Measurements from ENCODE around the gene ZNF385A. TPM values are rescaled to one million over a fixed set of nuclear protein-coding genes. Genes with fewer than 3 reads are reported as not detected.

The ZNF385A gene
- total and polyA plus RNA-seq, 4 donors, result 5.0 to 40.8 (median 22.6) TPM

DNA sequence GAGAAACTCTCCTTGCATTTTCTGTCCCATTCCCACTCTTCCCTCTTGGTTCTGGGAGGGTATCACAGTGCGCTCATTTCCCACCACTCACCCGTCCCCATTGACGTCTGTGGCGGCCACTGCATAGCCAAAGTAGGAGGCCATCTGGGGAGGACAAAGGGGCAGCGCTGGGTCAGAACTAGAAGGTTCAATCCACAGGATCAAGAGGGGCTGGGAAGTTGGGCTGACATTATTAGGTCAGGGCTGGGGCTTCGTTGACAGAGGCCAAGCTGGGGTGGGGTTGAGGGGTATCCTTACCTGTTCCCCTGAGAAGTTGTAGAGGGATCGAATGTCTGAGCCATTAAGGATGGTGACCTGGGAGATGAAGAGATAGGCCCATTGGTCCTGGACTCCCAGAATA is 21.0 kb upstream of the ZNF385A start:
- Histone ChIP-seq H3K36me3 (ENCODE audit: control insufficient read depth, insufficient read depth, low read length) (peaks cover 10% of the 10 kb centered on the region), H3K4me1 (ENCODE audit: control insufficient read depth, insufficient read depth, low read length) (no peaks in the 10 kb centered on the region), H3K27ac (ENCODE audit: low read depth, low read length) (no peak overlapping the region), H3K4me3 (ENCODE audit: low read depth, low read length) (no peak overlapping the region), H3K27me3 (ENCODE audit: control insufficient read depth, insufficient read depth, low read length) (no peaks in the 10 kb centered on the region), H3K9me3 (ENCODE audit: control insufficient read depth, insufficient read depth, low read length) (no peaks in the 10 kb centered on the region)
- no peak for DNase-seq (ENCODE audit: low read depth in 4 of 6, low spot score in 6 of 6)
- WGBS (ENCODE audit: insufficient coverage), result 95% methylated on average over 7 of the region's 7 CpGs

DNA sequence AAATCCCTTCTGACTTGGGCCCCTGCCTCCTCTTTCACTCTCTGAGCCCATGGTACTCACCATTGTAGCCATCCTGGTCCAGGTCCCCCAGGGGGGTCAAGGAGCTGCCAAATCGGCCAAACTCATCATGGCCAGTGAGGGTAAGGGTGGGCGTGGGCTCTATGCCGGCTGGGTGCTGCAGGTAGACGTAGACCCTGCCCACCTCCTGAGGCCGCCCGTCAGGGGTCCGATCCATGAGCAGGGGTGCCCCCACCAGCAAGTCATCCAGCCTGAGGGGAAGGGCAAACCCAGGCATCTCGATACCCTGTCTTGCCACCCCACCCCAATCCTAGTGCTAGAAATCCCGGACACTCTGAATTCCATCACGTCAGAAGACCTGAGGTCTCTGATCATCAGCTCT is 20.6 kb upstream of the ZNF385A start:
- 89% methylated on average over 7 of the region's 10 CpGs for WGBS (ENCODE audit: insufficient coverage)
- no peak overlapping the region for H3K27ac ChIP-seq (ENCODE audit: low read depth, low read length)

GRCh38 chr12:54404061-54405004 is 19.8 kb upstream of the ZNF385A start:
- no peaks in the 10 kb centered on the region for H3K27me3 ChIP-seq (ENCODE audit: control insufficient read depth, insufficient read depth, low read length)
- H3K36me3 ChIP-seq (ENCODE audit: control insufficient read depth, insufficient read depth, low read length), result peaks cover 10% of the 10 kb centered on the region
- H3K4me3 ChIP-seq (ENCODE audit: low read depth, low read length), result no peak overlapping the region
- H3K4me1 ChIP-seq (ENCODE audit: control insufficient read depth, insufficient read depth, low read length), result no peaks in the 10 kb centered on the region
- 69% methylated on average over 8 of the region's 11 CpGs for WGBS (ENCODE audit: insufficient coverage)
- peak in 1 of 6 donors; percentile 48 for DNase-seq (ENCODE audit: low read depth in 4 of 6, low spot score in 6 of 6)
- no peaks in the 10 kb centered on the region for H3K9me3 ChIP-seq (ENCODE audit: control insufficient read depth, insufficient read depth, low read length)
- H3K27ac ChIP-seq (ENCODE audit: low read depth, low read length), result no peak overlapping the region

More for the DNA sequence above, 20.6 kb upstream of the ZNF385A start:
- Histone ChIP-seq H3K4me3 (ENCODE audit: low read depth, low read length) (no peak overlapping the region), H3K27me3 (ENCODE audit: control insufficient read depth, insufficient read depth, low read length) (no peaks in the 10 kb centered on the region), H3K9me3 (ENCODE audit: control insufficient read depth, insufficient read depth, low read length) (no peaks in the 10 kb centered on the region), H3K4me1 (ENCODE audit: control insufficient read depth, insufficient read depth, low read length) (no peaks in the 10 kb centered on the region), H3K36me3 (ENCODE audit: control insufficient read depth, insufficient read depth, low read length) (peaks cover 10% of the 10 kb centered on the region)
- no peak for DNase-seq (ENCODE audit: low read depth in 4 of 6, low spot score in 6 of 6)

DNA sequence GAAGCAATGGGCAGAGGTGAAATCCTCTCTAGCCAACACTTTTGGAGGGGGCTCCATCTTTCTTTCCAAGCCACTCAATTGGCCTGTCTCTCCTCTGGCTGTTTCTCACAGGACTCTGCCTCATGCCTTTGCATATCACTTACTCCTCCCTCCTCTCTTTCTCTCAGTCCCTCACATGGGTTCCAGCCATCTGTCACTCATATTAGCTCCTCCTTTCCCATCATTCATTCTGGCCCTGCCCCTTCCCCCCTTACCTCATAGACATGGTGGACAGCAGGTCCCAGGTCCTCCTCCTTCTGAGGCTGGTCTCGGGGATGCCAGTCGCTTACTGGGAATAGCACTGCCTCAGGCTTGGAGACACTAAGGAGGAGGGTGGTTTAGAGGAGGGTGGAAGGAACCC is 16.6 kb upstream of the ZNF385A start:
- Histone ChIP-seq H3K4me3 (ENCODE audit: low read depth, low read length) (no peak overlapping the region), H3K27ac (ENCODE audit: low read depth, low read length) (no peak overlapping the region), H3K9me3 (ENCODE audit: control insufficient read depth, insufficient read depth, low read length) (no peaks in the 10 kb centered on the region), H3K4me1 (ENCODE audit: control insufficient read depth, insufficient read depth, low read length) (no peaks in the 10 kb centered on the region), H3K27me3 (ENCODE audit: control insufficient read depth, insufficient read depth, low read length) (no peaks in the 10 kb centered on the region), H3K36me3 (ENCODE audit: control insufficient read depth, insufficient read depth, low read length) (peaks cover 10% of the 10 kb centered on the region)
- WGBS (ENCODE audit: insufficient coverage), result no CpG with 5 or more reads among the region's 2 CpGs
- no peak for DNase-seq (ENCODE audit: low read depth in 4 of 6, low spot score in 6 of 6)

DNA sequence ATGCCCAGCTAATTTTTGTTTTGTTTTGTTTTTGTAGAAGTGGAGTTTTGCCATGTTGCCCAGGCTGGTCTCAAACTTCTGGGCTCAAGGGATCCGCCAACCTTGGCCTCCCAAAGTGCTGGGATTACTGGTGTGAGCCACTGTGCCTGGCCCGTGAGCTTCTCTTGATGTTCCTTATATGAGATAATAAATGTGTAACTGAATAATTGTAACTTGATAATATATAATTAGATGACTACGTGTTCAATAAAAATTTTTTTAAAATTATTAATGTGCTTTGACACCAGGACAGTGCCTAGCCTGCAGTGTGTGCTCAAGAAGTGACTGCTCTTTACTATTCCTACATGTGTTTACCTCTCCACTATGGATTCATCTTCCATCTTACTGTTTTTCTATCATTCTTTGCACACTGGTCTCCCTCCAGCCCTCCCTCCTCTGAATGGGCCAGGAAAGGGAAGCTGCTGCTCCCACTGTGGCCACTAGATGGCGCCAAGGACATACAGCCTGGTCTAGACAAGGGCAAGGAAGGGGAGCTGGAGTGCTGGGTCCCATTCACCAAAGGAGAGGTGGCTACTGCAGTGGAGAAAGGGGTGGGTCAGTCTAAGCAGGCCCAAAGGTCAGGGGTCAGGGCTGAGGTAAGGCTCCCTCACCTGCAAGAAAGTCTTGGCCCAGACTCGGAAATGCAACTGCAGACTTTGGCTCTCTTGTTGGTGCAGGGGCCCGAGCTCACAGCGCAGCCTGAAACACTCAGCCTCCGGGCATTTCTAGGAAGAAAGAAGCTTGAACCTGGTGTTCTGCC is 14.7 kb upstream of the ZNF385A start:
- WGBS (ENCODE audit: insufficient coverage), result 77% methylated on average over 6 of the region's 8 CpGs
- Histone ChIP-seq H3K4me3 (ENCODE audit: low read depth, low read length) (no peak overlapping the region), H3K27ac (ENCODE audit: low read depth, low read length) (no peak overlapping the region), H3K36me3 (ENCODE audit: control insufficient read depth, insufficient read depth, low read length) (peaks cover 10% of the 10 kb centered on the region), H3K9me3 (ENCODE audit: control insufficient read depth, insufficient read depth, low read length) (no peaks in the 10 kb centered on the region), H3K4me1 (ENCODE audit: control insufficient read depth, insufficient read depth, low read length) (peaks cover 3% of the 10 kb centered on the region), H3K27me3 (ENCODE audit: control insufficient read depth, insufficient read depth, low read length) (no peaks in the 10 kb centered on the region)
- peak in 5 of 6 donors; percentile 76 to 96 (median 86) for DNase-seq (ENCODE audit: low read depth in 4 of 6, low spot score in 6 of 6)

DNA sequence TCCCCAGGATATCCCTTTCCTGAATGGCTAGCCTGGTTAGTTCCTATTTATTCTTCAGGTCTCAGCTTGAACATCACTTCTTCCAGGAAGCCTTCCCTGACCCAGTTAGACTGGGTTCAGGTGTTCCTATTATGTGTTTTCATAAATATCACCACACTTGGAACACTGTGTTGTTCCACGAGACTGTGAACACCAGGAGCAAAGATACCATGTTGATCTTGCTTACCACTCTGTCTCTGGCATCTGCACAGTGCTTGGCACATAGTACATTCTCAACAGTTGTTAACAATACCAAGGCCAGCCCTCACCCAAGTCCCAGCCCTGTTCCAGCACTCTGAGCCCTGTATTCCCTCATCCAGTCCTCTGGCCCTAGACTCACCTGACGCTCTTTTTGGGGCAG is 13.7 kb upstream of the ZNF385A start:
- H3K4me3 ChIP-seq (ENCODE audit: low read depth, low read length), result no peak overlapping the region
- H3K9me3 ChIP-seq (ENCODE audit: control insufficient read depth, insufficient read depth, low read length), result no peaks in the 10 kb centered on the region
- H3K36me3 ChIP-seq (ENCODE audit: control insufficient read depth, insufficient read depth, low read length), result peaks cover 8% of the 10 kb centered on the region
- H3K27ac ChIP-seq (ENCODE audit: low read depth, low read length), result no peak overlapping the region
- WGBS (ENCODE audit: insufficient coverage), result 96% methylated on average over 2 of the region's 2 CpGs
- H3K4me1 ChIP-seq (ENCODE audit: control insufficient read depth, insufficient read depth, low read length), result peaks cover 6% of the 10 kb centered on the region
- no peak for DNase-seq (ENCODE audit: low read depth in 4 of 6, low spot score in 6 of 6)
- H3K27me3 ChIP-seq (ENCODE audit: control insufficient read depth, insufficient read depth, low read length), result no peaks in the 10 kb centered on the region

DNA sequence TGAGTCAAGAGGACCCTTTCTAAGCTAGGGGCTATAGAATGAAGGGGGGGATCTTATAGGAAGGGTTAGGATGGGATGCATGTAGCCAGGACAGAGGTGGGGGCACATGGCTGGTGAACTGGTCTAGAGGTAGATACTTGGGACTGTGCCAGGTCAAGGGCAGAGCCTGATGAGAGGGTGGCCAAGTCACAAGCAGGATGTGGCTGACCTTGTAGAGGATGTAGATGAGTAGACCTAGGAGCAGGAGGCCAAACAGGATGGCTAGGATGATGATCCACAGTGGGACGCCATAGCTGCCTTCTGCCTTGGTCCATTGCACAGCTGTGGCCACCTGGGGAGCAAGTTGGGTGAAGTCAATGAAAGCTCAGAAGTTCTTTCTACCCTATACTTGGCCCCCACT is 12.6 kb upstream of the ZNF385A start:
- DNase-seq (ENCODE audit: low read depth in 4 of 6, low spot score in 6 of 6), result no peak
- no peak overlapping the region for H3K4me3 ChIP-seq (ENCODE audit: low read depth, low read length)
- H3K27ac ChIP-seq (ENCODE audit: low read depth, low read length), result no peak overlapping the region
- no peaks in the 10 kb centered on the region for H3K9me3 ChIP-seq (ENCODE audit: control insufficient read depth, insufficient read depth, low read length)
- peaks cover 11% of the 10 kb centered on the region for H3K4me1 ChIP-seq (ENCODE audit: control insufficient read depth, insufficient read depth, low read length)
- peaks cover 7% of the 10 kb centered on the region for H3K36me3 ChIP-seq (ENCODE audit: control insufficient read depth, insufficient read depth, low read length)
- WGBS (ENCODE audit: insufficient coverage), result 100% methylated on average over 1 of the region's 1 CpG
- H3K27me3 ChIP-seq (ENCODE audit: control insufficient read depth, insufficient read depth, low read length), result no peaks in the 10 kb centered on the region

DNA sequence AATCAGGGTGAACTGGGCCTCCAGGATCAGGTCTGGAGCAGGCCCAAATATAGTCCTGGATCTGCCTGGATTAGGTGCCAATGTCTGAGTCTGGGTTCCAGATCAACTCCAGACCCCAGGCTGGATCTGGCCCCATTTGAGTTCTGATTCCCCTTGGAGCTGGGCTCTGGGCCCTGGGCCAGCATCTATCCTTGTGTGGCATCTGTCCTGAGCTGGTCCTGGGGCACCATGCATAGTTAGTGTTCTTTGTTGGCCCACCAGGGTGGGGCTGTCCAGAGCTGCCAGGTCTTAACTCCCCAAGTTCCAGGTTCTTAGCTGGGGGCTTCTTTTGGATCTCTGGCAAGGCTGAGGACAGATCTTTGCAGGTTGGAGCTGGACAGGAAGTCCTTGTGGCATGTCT is 11.0 kb upstream of the ZNF385A start:
- no peaks in the 10 kb centered on the region for H3K9me3 ChIP-seq (ENCODE audit: control insufficient read depth, insufficient read depth, low read length)
- no peak for DNase-seq (ENCODE audit: low read depth in 4 of 6, low spot score in 6 of 6)
- H3K36me3 ChIP-seq (ENCODE audit: control insufficient read depth, insufficient read depth, low read length), result no peaks in the 10 kb centered on the region
- H3K4me1 ChIP-seq (ENCODE audit: control insufficient read depth, insufficient read depth, low read length), result peaks cover 26% of the 10 kb centered on the region
- no peaks in the 10 kb centered on the region for H3K27me3 ChIP-seq (ENCODE audit: control insufficient read depth, insufficient read depth, low read length)
- no peak overlapping the region for H3K4me3 ChIP-seq (ENCODE audit: low read depth, low read length)
- H3K27ac ChIP-seq (ENCODE audit: low read depth, low read length), result no peak overlapping the region

GRCh38 chr12:54394986-54395385 is 10.5 kb upstream of the ZNF385A start:
- DNase-seq (ENCODE audit: low read depth in 4 of 6, low spot score in 6 of 6), result no peak
- no peaks in the 10 kb centered on the region for H3K36me3 ChIP-seq (ENCODE audit: control insufficient read depth, insufficient read depth, low read length)

More at GRCh38 chr12:54394986-54395385, 10.5 kb upstream of the ZNF385A start:
- Histone ChIP-seq H3K27me3 (ENCODE audit: control insufficient read depth, insufficient read depth, low read length) (no peaks in the 10 kb centered on the region), H3K4me1 (ENCODE audit: control insufficient read depth, insufficient read depth, low read length) (peaks cover 31% of the 10 kb centered on the region), H3K4me3 (ENCODE audit: low read depth, low read length) (no peak overlapping the region), H3K9me3 (ENCODE audit: control insufficient read depth, insufficient read depth, low read length) (no peaks in the 10 kb centered on the region), H3K27ac (ENCODE audit: low read depth, low read length) (no peak overlapping the region)
- WGBS (ENCODE audit: insufficient coverage), result 100% methylated on average over 1 of the region's 1 CpG
